Central memory CD4-positive, alpha-beta T cell (primary cell): Measurements from ENCODE around the gene ARFIP1.

ENCODE experiments used
- DNase-seq: peaks from one replicate; pipeline ENCODE4 v3.0.0; 2022

ARFIP1 gene

DNA sequence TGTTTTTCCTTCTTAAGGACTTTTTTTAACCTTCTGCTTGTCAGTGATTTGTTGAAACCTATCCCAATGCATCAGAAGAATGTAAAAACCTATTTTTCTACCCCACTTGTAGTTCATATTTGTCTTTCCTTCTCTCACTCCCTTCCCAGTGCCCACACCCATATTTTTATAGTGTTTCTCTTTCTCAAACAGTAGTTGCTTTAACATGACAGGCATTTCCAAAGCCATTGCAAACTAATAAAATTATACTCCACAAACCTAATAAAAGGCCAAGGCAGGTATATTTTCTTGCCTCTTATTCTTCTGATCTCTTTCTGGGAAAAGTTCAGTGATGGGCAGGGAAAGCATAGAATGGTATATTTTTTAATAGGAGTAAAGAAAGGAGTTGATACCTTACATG, 120.6 kb downstream of the ARFIP1 start:
- no peak for DNase-seq

GRCh38 chr4:152901205-152901604, 121.5 kb downstream of the ARFIP1 start:
- DNase-seq = no peak

- no peak for DNase-seq
Measured at GRCh38 chr4:152903658-152904057, 123.9 kb downstream of the ARFIP1 start.

GRCh38 chr4:152909901-152910300, 130.1 kb downstream of the ARFIP1 start:
- DNase-seq = no peak

DNA sequence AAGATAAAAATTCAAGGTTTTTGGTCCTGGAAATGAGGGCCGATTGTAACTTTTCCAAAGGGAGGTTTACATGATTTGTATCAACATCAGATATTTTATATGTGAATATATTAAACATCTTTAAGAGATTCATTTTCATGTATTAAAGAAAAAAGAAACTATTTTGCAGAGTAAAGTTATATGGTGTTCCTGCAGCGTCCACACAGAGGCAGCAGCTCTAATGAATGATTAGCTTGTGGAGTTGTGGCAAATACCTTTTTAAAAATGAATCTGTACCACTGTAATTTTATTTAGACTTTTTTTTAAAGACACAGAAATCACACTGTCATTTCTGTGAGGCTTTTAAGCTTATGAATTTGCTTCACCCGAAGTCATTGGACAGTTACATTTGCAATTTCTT, 130.8 kb downstream of the ARFIP1 start:
- DNase-seq = no peak

DNA sequence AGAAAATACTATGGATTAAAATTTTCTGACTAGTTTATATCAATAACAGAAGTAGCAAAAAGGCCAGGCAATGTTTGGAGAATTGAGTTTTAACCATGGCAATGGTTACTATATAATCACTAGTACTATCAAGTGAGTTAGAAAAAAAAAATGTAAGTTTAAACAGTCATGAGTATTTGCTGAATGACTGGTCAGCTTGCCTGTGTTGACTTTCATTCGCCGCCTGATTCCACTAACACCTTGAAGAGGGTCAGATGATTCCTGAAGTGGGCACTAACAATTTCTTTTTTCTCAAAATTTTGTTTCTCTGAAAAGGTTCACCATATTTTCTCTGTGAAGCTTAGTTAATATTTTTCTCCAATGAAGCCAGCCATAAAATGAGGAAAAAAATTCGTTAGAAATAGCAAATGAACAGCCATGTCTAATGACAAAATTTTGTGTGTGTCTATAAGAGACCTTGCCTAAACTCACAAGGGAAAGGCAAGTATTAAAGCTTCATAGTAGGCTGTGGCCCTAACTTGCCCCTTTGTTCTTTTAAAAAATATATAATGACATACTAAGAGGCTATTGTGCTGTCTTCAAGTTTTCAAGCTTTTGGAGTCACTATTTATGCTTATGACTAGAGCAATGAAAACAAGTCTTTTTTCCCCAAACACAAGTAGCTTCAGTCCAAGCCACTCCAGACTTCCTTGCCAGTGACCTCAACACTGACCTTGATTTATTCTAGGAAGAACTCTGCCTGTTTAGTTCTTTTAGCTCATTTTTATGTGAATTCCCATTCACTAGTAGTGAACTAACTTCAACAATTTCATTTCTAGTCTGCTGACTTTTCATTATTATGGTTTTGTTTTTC, 138.0 kb downstream of the ARFIP1 start:
- no peak for DNase-seq

- no peak for DNase-seq
Measured at GRCh38 chr4:152919826-152920225, 140.1 kb downstream of the ARFIP1 start.

- no peak for DNase-seq
Measured at GRCh38 chr4:152920768-152921167, 141.0 kb downstream of the ARFIP1 start.

- DNase-seq = no peak
Measured at GRCh38 chr4:152921284-152921683, 141.5 kb downstream of the ARFIP1 start.

DNA sequence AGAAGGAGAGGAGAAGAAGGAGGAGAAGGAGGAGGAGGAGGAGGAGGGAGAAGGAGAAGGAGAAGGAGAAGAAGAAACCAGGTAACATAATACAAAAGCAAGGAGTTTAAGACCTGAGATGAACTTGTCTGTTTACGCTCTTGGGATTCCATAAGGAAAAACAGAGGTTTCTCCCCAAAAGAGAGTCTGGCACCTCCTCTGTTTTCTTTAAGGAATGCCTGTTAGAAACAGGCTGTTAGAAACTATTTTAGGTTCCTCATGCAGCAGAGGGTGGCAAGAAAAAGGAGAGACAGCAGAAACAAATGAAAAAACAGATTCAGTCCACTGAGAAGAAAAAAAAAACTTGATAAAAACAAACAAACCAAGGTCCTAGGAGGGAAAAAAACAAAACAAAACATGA, 146.1 kb downstream of the ARFIP1 start:
- DNase-seq = no peak

DNA sequence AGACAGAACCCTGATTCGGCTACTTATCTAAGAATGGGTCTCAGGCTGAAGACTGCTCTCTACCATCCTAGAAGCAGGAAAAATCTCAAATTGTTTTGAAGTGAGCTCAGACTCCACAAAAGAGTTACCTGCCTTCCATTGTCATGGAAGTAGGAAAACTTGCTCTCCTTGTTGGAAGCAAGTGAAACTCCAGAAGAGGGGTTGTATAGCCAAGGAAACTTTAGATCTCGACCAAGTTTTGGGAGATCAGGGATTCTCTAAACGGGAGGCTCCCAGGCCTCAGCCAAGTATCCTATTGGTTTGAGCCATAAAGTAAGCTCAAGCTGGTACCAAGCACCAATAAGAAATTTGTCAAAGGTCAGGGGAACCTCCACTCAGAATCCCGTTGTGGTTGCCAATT, 147.2 kb downstream of the ARFIP1 start:
- DNase-seq = no peak

GRCh38 chr4:152927737-152928136, 148.0 kb downstream of the ARFIP1 start:
- DNase-seq = no peak

- no peak for DNase-seq
Measured at GRCh38 chr4:152928286-152928685, 148.5 kb downstream of the ARFIP1 start.

GRCh38 chr4:152929888-152930287, 150.1 kb downstream of the ARFIP1 start:
- DNase-seq = no peak

GRCh38 chr4:152935143-152935542, 155.4 kb downstream of the ARFIP1 start:
- no peak for DNase-seq

DNA sequence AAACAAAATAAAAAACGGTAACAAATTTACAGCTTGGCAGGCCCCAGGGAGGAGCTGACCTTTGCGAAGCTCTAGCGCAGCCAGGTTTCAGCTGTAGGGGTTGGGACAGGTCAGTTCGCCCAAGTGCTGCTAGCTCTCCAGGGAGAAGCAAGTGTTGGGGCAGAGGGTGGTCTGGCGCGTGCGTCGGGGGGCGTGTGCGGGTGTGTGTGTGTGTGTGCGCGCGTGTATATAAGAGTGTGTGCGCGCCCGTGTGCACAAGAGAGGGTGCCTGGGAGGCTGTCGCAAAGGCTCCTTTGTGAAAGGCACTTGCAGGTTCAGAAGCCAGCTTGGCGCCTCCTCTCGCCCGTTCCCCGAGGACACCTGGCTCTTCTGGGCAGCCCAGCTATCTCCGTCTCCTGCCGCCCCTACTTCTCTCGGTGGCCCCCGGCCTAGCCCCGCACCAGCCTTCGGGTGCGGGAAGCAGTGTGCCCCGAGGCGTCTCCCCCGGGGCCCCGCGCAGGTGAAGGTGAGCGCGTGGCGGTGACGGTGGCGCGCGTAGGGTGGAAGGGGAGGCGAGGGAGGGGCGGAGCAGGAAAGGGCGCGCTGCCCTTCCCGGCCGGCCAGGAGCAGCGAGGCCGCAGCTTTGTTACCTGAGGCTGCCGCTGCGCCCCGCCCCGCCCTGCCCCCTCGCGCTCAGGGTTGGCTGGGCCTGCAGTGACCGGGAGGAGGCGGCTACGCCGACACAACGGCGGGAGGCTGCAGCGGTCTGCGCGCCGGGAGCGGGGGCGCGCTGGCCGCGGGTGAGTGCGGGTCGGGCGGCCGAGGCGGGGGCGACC, 156.1 kb downstream of the ARFIP1 start, which contains the start of gene FHDC1:
TSS of gene FHDC1 (plus strand) at position 693 of the 815 bp plus-strand sequence. CDS start 6,735 bp downstream, outside the sequence.
- no peak for DNase-seq

GRCh38 chr4:152936446-152937335, 156.9 kb downstream of the ARFIP1 start:
- no peak for DNase-seq

DNA sequence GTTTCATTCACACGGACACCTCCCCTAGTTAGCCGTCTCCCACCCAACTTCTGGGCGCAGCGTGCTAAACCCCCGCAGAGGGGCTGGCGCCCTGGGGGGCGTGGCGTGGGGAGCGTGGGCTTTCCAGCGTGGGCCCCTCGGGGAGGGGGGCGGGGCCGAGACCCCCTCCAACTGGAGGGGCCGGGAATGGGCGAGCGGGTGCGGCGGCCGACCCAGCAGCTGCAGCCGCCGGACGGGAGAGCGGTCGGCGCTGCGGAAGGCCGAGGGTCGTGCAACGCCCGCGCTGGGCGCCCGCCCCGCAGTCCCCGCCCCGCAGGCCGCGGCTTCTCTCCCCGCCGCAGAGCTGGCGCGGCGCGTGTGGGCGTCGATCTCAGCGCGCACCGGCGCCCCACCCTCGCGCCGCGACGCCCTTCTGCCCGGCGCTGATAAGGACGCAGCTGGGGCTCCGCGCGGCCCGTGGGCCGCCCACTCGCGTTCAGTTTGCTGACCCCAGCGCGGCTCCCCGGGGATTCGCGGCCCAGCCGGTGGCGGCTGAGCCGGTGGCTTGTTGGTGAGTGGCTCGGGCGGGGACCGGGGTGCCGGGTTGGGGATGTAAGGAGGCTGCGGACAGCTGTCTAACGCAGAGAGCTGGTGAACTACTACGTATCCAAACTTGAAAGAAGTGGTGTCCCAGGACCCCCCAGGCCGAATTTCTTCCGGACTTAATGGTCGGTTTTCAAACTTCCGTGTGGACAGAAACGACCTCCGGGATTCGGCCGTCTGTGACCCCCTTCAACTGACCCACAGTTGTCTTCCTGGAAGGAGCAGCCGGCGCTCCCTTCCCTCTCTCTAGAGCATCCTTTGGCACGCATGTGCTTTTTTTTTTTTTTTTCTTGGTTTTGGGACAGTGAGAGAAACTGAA, 157.8 kb downstream of the ARFIP1 start:
- DNase-seq = no peak

DNA sequence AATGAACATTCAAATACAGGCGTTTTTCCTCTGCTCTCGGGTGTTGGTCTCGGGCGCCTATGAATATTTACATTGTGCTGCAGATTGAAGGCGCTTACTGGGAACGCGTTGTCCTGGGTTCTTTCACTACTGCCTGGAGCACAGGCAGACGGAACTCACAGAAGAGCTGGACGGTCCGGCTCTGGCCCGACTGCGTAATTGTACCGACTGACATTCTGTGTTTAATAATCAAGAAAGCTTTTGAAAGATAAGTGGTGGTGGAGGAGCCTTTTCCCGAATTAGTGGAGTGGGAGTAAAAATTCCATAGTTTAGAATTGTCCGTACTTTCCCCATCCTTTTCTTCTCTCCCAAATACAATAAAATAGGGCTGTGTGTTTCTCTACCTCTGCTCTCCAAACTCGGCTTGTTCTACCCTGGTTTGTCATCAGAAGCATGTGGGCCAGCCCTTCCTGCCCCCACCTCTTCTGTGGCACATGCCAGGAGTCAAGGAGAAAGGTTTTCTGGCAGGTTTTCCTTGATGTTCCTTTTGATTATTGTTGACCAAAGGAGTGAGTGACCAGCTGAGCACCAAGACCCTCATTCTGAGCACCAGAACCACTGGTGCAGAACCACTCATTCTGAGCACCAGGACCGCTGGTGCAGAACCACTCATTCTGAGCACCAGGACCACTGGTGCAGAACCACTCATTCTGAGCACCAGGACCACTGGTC, 158.6 kb downstream of the ARFIP1 start:
- no peak for DNase-seq

DNA sequence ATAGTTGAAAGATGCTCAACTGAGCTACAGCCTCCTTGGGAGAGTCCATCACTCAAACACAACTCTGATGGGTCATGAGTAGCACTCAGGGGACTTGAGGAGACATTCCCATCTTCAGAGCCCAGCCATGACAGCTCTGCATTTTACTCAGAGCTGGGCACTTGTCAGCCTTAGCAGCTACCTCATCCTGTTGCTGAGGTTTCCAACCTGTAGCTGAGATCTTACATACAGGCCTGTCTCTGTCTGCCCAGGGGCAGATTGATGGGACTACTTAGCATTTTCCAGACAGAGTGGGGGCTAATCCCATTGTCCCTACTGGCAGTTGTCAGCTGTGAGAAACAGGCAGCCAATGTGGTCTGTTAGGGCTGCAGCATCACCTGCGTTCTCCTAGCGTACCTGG, 159.9 kb downstream of the ARFIP1 start:
- DNase-seq = no peak

GRCh38 chr4:152940461-152940860, 160.7 kb downstream of the ARFIP1 start:
- no peak for DNase-seq
